GM23338 (cell line): ENCODE results near the gene TBC1D14. TPM values are rescaled to one million over a fixed set of nuclear protein-coding genes. Genes with fewer than 3 reads are reported as not detected.

Source experiments
- ATAC-seq: fragments of 200-7000 bp; cut with Tn5 transposase; 3 replicates; pipeline ENCODE4 v1.9.1; 2020
- DNase-seq: peaks from one replicate; pipeline ENCODE4 v3.0.0-alpha.2; 2015; ENCODE audit warnings: low spot score
- H2AFZ ChIP-seq: fragments of 200-600 bp; sonication (generic); 2 replicates; pipeline ENCODE4 v1.8.0; 2016; ENCODE audit warnings: antibody characterized with exemption, mild to moderate bottlenecking, moderate library complexity
- H3F3A ChIP-seq: fragments of 200-600 bp; sonication (generic); replicated peaks from 2 replicates; pipeline ENCODE4 v1.8.0; 2017; ENCODE audit warnings: antibody characterized with exemption, mixed run types, low read depth
- H3K27ac ChIP-seq: fragments of 200-600 bp; sonication (generic); 2 replicates; pipeline ENCODE4 v1.6.1; 2016; ENCODE audit warnings: low read depth
- H3K27me3 ChIP-seq: fragments of 200-600 bp; sonication (generic); 2 replicates; pipeline ENCODE4 v1.8.0; 2016; ENCODE audit warnings: mild to moderate bottlenecking, mixed run types, moderate library complexity; ENCODE audit not compliant: insufficient read depth
- H3K36me3 ChIP-seq: fragments of 200-600 bp; sonication (generic); 2 replicates; pipeline ENCODE4 v1.8.0; 2016; ENCODE audit warnings: mild to moderate bottlenecking; ENCODE audit not compliant: insufficient read depth
- H3K4me1 ChIP-seq: fragments of 200-600 bp; sonication (generic); 2 replicates; pipeline ENCODE4 v1.8.0; 2016; ENCODE audit warnings: mild to moderate bottlenecking, moderate library complexity; ENCODE audit not compliant: insufficient read depth
- H3K4me2 ChIP-seq: fragments of 200-600 bp; sonication (generic); 2 replicates; pipeline ENCODE4 v1.7.1; 2017; ENCODE audit warnings: mixed run types
- H3K4me3 ChIP-seq: fragments of 200-600 bp; sonication (generic); 2 replicates; pipeline ENCODE4 v1.6.1; 2016; ENCODE audit warnings: mixed run types
- H3K79me2 ChIP-seq: fragments of 200-600 bp; sonication (generic); replicated peaks from 2 replicates; pipeline ENCODE4 v1.8.0; 2017; ENCODE audit warnings: mild to moderate bottlenecking; ENCODE audit not compliant: insufficient read depth
- H3K9me2 ChIP-seq: fragments of 200-600 bp; sonication (generic); 2 replicates; pipeline ENCODE4 v1.8.0; 2017; ENCODE audit not compliant: insufficient read depth
- H4K20me1 ChIP-seq: fragments of 200-600 bp; sonication (generic); replicated peaks from 2 replicates; pipeline ENCODE4 v1.8.0; 2017; ENCODE audit warnings: mild to moderate bottlenecking; ENCODE audit not compliant: insufficient read depth
- H3K27ac Mint-ChIP-seq: 2 replicates; pipeline ENCODE4 v1.8.0; 2020; ENCODE audit warnings: inconsistent platforms, mild to moderate bottlenecking, moderate library complexity, mixed read lengths
- H3K27me3 Mint-ChIP-seq: 3 replicates; pipeline ENCODE4 v1.8.0; 2022; ENCODE audit warnings: low read depth, mild to moderate bottlenecking, moderate library complexity, mixed read lengths, inconsistent platforms; ENCODE audit not compliant: insufficient read depth, poor library complexity
- H3K36me3 Mint-ChIP-seq: 3 replicates; pipeline ENCODE4 v1.8.0; 2021; ENCODE audit warnings: low read depth, mild to moderate bottlenecking, inconsistent platforms, moderate library complexity, mixed read lengths
- H3K4me1 Mint-ChIP-seq: 3 replicates; pipeline ENCODE4 v1.8.0; 2020; ENCODE audit warnings: mild to moderate bottlenecking, inconsistent platforms, mixed read lengths
- H3K4me3 Mint-ChIP-seq: 3 replicates; pipeline ENCODE4 v1.8.0; 2021; ENCODE audit warnings: moderate library complexity, mild to moderate bottlenecking, inconsistent platforms, mixed read lengths
- H3K9me3 Mint-ChIP-seq: 3 replicates; pipeline ENCODE4 v1.8.0; 2020; ENCODE audit warnings: moderate library complexity, mild to moderate bottlenecking, inconsistent platforms, mixed read lengths
- CREB1 ChIP-seq: fragments of 250-450 bp; sonication (Bioruptor Pico); IDR thresholded peaks from 2 replicates; pipeline ENCODE4 v1.5.0; 2020; ENCODE audit warnings: low read depth, mild to moderate bottlenecking, moderate library complexity
- CTCF ChIP-seq, 2 experiments: fragments of 200-600 bp in 1 of 2; sonication (generic) in 1 of 2; conservative IDR thresholded peaks; 2 replicates each; pipeline versions ENCODE4 v1.5.1 to v1.6.1; 2016 to 2017; ENCODE audit warnings: antibody characterized with exemption in 2 of 2, low read depth in 2 of 2, mild to moderate bottlenecking in 2 of 2, moderate library complexity in 1 of 2
- ETS1 ChIP-seq: IDR thresholded peaks from 2 replicates; pipeline ENCODE4 v1.6.1; 2016; ENCODE audit warnings: antibody characterized with exemption
- EZH2phosphoT487 ChIP-seq: fragments of 200-600 bp; sonication (generic); IDR thresholded peaks from one replicate; pipeline ENCODE4 v1.8.1; 2018; ENCODE audit warnings: antibody characterized with exemption; ENCODE audit not compliant: unreplicated experiment
- JUNB ChIP-seq: IDR thresholded peaks from one replicate; pipeline ENCODE4 v1.6.1; 2016; ENCODE audit warnings: antibody characterized with exemption; ENCODE audit not compliant: unreplicated experiment
- NANOG ChIP-seq: IDR thresholded peaks from 2 replicates; pipeline ENCODE4 v1.6.1; 2016; ENCODE audit warnings: antibody characterized with exemption, borderline replicate concordance
- POLR2AphosphoS5 ChIP-seq: IDR thresholded peaks from 2 replicates; pipeline ENCODE4 v1.6.1; 2016; ENCODE audit warnings: antibody characterized with exemption, low read depth
- REST ChIP-seq: IDR thresholded peaks from one replicate; pipeline ENCODE4 v1.6.1; 2018; ENCODE audit warnings: antibody characterized with exemption; ENCODE audit not compliant: unreplicated experiment
- STAT1 ChIP-seq: IDR thresholded peaks from one replicate; pipeline ENCODE4 v1.6.1; 2016; ENCODE audit warnings: antibody characterized with exemption; ENCODE audit not compliant: unreplicated experiment
- ZNF114 ChIP-seq: fragments of 250-450 bp; sonication (Bioruptor Pico); IDR thresholded peaks from 2 replicates; pipeline ENCODE4 v1.5.0; 2020; ENCODE audit warnings: mild to moderate bottlenecking, moderate library complexity
- ZNF331 ChIP-seq: fragments of 250-450 bp; sonication (Bioruptor Pico); IDR thresholded peaks from 2 replicates; pipeline ENCODE4 v1.5.0; 2020; ENCODE audit warnings: low read depth, mild to moderate bottlenecking, moderate library complexity
- polyA plus RNA-seq: library from polyadenylated mRNA; unstranded; fragments of >200 nt; fragmentation: Nextera tagmentation; extraction: Ambion mirVana; gene quantifications from 2 replicates; pipeline ENCODE4 v1.2.1, GENCODE V29; 2016
- total RNA-seq: library from RNA; depleted of rRNA; stranded (reverse); fragments of >200 nt; shearing (Covaris generic); gene quantifications from 2 replicates; pipeline ENCODE4 v1.2.3, GENCODE V29; 2014

TBC1D14 gene
- total and polyA plus RNA-seq, 2 experiments from 2014 or later, result 18.2 to 59.7 TPM

- peak overlapping the region; percentile 83 for H3K4me3 ChIP-seq
- H3K27me3 ChIP-seq, result peaks cover 32% of the 10 kb centered on the region
- no peaks in the 10 kb centered on the region for H3K9me2 ChIP-seq
- Mint-ChIP-seq H3K4me1 (peaks cover 37% of the 10 kb centered on the region), H3K27me3 (peaks cover 28% of the 10 kb centered on the region), H3K9me3 (no peaks in the 10 kb centered on the region; the same call in 1 of the 3 replicates), H3K4me3 (peak overlapping the region; percentile 85), H3K27ac (no peak overlapping the region), H3K36me3 (no peaks in the 10 kb centered on the region; the same call in 2 of the 3 replicates)
- peak; percentile 1; the same call in 2 of the 3 replicates for ATAC-seq
- peak overlapping the region; percentile 97 for H2AFZ ChIP-seq
- no peak for TF ChIP-seq ZNF331
- no peak for TF ChIP-seq JUNB
- no peak for TF ChIP-seq STAT1
- no peak for TF ChIP-seq CTCF (conservative IDR thresholded peaks at IDR 0.05; ENCODE audit: low read depth in 2 of 2)
- no peak for TF ChIP-seq CREB1
- no peak for TF ChIP-seq NANOG
- TF ChIP-seq ZNF114 (CRISPR knock-in tag), result no peak
- TF ChIP-seq REST, result no peak
- no peak for TF ChIP-seq ETS1
- no peak for TF ChIP-seq EZH2phosphoT487
- TF ChIP-seq POLR2AphosphoS5, result no peak
- DNase-seq, result no peak
- H3K27ac ChIP-seq, result no peak overlapping the region
- no peaks in the 10 kb centered on the region for H3K36me3 ChIP-seq
- peak overlapping the region; percentile 93 for H3K4me2 ChIP-seq
- H3K4me1 ChIP-seq, result peaks cover 9% of the 10 kb centered on the region; the same call in 1 of the 2 replicates
- H3F3A ChIP-seq, result 0 out of 2 replicates have a peak, but pooled peaks cover 3% of the 10 kb centered on the region
- peaks cover 32% of the 10 kb centered on the region for H3K79me2 ChIP-seq
- peaks cover 28% of the 10 kb centered on the region for H4K20me1 ChIP-seq
Observed at GRCh38 chr4:7041801-7042502, 132.3 kb downstream of the TBC1D14 start.
